Astrocyte of the cerebellum (primary cell): ENCODE measurements around the gene TSHZ2.

ENCODE experiments used
- DNase-seq: peaks from one replicate; pipeline ENCODE4 v3.0.0-alpha.2; 2011; ENCODE audit warnings: low read depth
- H3K4me3 ChIP-seq: 2 replicates; pipeline ENCODE4 v1.5.1; 2011; ENCODE audit warnings: mild to moderate bottlenecking, low read depth, low read length, moderate library complexity
- CTCF ChIP-seq: IDR thresholded peaks from 2 replicates; pipeline ENCODE4 v1.5.1; 2012; ENCODE audit warnings: low read length, low read depth, moderate library complexity, mild to moderate bottlenecking; ENCODE audit errors: missing control alignments
- in situ Hi-C: cut with HindIII; loops from 2 replicates; pipeline ENCODE4 v1.10.0; 2017; ENCODE audit warnings: low sequenced_read_pairs

TSHZ2 gene

DNA sequence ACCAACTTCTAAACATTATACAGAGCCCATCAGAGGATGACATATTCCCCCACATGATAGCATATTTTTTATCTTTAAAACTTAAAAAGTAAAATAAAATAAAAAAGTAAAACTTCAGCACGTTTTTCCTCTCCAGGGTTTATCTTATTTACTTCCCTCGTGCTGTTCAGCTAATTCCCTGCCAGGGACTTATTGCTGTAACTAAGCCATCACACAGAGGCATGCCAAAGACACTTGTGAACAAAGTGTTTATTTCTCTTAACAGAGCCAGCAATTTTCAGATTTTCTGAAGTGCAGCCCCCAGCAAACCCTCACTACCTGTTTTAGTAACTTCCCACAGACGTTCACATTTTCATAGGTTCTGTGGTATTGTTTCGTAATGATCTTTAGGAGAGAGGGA lies 327.7 kb downstream of the TSHZ2 start:
- TF ChIP-seq CTCF, result no peak
- in situ Hi-C loops, result no loop called here
- no peak overlapping the region for H3K4me3 ChIP-seq
- no peak for DNase-seq

DNA sequence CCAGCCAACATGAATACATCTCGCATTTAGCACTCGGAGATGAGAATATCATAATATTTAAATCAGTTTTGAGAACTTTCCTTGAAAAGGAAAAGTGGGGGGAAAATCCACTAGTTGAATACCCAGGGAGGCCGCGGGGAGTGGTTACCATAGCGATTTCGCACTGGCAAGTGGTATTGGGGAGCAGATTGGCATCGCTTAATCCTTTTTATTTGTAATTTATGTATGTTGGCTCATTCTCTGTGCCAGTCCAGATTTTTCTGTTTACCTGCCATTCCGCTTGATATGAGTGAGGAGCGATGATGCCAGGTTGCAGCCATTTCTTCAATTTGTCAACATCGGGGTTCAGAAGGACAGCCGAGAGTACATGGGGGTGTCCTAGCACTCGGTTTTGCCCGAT lies 329.7 kb downstream of the TSHZ2 start:
- no peak for DNase-seq
- no peak for TF ChIP-seq CTCF
- in situ Hi-C loops, result no loop called here
- H3K4me3 ChIP-seq, result no peak overlapping the region

- in situ Hi-C loops, result no loop called here
- TF ChIP-seq CTCF, result no peak
- no peak for DNase-seq
- H3K4me3 ChIP-seq, result no peak overlapping the region
Measured at GRCh38 chr20:53302695-53303412, 330.7 kb downstream of the TSHZ2 start.

GRCh38 chr20:53303413-53303760 lies 331.2 kb downstream of the TSHZ2 start:
- H3K4me3 ChIP-seq, result no peak overlapping the region
- DNase-seq, result no peak
- in situ Hi-C loops, result no loop called here
- TF ChIP-seq CTCF, result no peak

DNA sequence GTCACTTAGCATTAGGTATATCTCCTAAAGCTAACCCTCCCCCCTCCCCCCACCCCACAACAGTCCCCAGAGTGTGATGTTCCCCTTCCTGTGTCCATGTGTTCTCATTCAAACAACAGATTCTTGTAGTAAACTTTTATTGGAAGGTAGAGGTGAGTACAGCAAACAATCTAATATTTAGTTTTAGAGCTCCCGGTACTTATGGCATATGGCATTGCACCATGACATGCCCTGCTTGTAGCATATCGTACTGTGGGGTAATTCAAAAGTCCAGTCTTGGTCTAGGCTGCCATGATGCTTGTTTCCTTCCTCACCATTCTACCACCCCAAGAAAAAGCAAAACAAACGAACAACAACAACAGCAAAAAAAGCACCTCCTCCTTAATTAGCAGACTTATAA lies 332.0 kb downstream of the TSHZ2 start:
- no peak for TF ChIP-seq CTCF
- DNase-seq, result no peak
- no peak overlapping the region for H3K4me3 ChIP-seq
- in situ Hi-C loops, result no loop called here

DNA sequence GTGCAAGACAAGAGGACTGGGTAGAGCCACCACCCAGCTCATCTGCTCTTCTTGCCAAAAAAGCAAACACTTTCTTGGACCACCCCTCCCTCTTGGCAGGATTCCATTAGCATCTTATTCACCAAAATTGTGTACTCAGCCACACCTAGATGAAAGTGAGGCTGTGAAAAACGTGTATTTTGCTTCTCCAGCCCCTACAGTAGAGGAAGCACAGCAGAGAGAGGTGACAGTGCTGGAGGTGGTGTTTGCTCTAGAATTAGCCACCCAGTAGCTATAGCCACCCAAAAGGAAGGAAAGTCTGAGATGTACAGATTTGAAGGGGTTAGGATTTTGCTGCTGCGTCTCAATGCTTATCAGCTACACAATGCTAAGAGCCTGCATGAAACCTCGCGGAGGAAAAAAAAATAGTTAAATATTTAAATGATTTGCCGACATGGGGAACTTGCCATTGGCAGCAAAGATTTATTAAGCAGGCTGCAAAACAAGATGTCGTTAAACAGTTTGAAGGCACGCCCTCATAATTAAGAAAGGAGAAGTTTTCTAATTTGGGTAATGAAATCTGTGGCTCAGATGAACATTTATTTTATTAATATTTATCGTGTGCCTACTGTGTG lies 334.1 kb downstream of the TSHZ2 start:
- TF ChIP-seq CTCF, result no peak
- in situ Hi-C loops, result no loop called here
- DNase-seq, result no peak
- no peak overlapping the region for H3K4me3 ChIP-seq
